Cortex of kidney (tissue), 1 donor: Measurements from ENCODE around the gene TEX13B.

Source experiments
- DNase-seq: peaks from one replicate; lab custom pipeline; 2025; lab: John Stamatoyannopoulos, UW

The TEX13B gene

GRCh38 chrX:107935664-107936433, 46.3 kb downstream of the TEX13B start:
- DNase-seq: no peak

GRCh38 chrX:107935200-107935599, 47.0 kb downstream of the TEX13B start:
- DNase-seq: no peak

- no peak for DNase-seq
Observed at GRCh38 chrX:107934262-107934661, 47.9 kb downstream of the TEX13B start.
